Epidermal melanocyte (primary cell): ENCODE measurements around the gene C4BPB.

Experiments
- DNase-seq: peaks from one replicate; pipeline ENCODE4 v3.0.0; 2011; ENCODE audit warnings: low spot score; ENCODE audit not compliant: insufficient read length

C4BPB gene

DNA sequence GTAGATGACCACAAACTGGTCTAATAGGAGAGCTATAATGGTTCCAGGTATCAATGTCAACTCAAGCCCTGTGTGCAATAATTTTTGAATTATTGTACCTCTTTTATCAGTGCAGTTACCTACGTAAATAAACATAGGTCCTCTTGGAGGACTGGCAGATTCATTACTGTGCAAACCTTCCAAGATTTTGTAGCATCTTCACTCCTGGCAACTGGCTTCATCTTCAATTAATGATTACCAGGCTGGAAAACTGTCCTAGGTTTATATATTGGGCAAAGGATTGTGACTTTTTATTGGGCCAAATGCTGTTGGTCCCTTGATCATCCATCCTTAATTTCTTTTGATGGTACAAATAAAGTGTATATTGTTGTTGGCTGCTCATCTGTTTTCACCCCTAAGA lies 51.0 kb downstream of the C4BPB start:
- DNase-seq: no peak

DNA sequence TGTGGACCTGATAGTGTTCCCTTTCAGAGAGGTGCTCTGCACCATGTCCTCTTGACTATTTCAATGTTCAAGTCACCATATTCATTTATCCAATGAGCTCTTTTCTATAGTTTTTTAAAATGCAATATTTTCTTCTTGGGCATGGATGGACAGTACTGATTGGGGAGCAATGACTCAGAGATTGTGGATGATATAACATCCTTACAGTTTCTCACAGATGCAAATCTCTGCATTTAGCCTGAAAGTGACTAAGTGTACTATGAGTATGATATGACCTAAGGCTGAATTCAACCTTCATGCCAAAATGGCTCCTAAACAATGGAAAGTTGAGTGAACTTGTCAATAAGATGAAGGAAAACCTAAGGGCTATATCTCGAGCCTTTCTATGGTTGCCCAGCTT lies 51.9 kb downstream of the C4BPB start:
- DNase-seq: no peak

DNA sequence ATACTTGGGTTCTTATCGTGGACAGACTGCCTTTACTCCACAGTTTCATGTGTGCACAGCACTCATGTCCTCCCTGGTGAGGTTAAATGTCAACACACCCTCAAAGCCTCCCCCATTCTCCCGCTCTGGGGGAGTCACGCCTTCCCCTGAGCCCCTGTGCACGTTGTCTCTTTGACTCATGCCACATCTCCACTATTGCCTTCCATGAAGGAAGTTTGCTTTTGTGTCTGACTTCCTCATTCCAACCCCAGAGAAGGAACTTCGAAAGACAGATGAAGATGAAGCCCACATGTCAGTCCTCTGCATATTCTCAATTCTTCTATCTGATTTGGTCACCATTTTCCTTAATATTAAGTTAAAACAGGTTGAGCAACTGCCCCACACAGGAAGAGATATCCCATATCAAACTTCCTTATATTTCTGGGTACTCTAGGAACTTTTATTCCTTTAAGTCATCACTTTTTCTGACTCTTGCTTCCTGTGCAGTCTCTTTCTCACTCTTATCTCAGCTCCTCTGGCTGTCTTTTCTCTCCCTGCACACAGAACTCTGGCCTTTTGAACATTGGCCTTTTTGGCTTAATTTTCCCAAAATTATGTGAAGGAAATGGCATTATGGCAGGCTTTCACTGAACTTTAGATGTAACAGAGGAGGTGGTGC lies 56.9 kb downstream of the C4BPB start:
- DNase-seq: no peak
